ENCODE measurements around the gene CAPS. TPM values are rescaled to one million over a fixed set of nuclear protein-coding genes. Genes with fewer than 3 reads are reported as not detected.

Gene CAPS
- total RNA-seq, 1 donor, result 10.6 TPM

- Histone ChIP-seq H3K9me3 (ENCODE audit: low read depth, low read length) (no peaks in the 10 kb centered on the region), H3K27me3 (ENCODE audit: insufficient read depth, low read length) (no peaks in the 10 kb centered on the region)
These were observed 1.7 kb downstream of the CAPS start for GRCh38 chr19:5915782-5916165.

GRCh38 chr19:5916181-5916708 lies 2.2 kb downstream of the CAPS start:
- no peak overlapping the region for H3K4me3 ChIP-seq (ENCODE audit: low read length)
- H3K27me3 ChIP-seq (ENCODE audit: insufficient read depth, low read length), result no peaks in the 10 kb centered on the region
- no peaks in the 10 kb centered on the region for H3K9me3 ChIP-seq (ENCODE audit: low read depth, low read length)

More at GRCh38 chr19:5915782-5916165, 1.7 kb downstream of the CAPS start:
- H3K4me1 ChIP-seq (ENCODE audit: insufficient read depth, low read length), result no peaks in the 10 kb centered on the region
- H3K4me3 ChIP-seq (ENCODE audit: low read length), result no peak overlapping the region

DNA sequence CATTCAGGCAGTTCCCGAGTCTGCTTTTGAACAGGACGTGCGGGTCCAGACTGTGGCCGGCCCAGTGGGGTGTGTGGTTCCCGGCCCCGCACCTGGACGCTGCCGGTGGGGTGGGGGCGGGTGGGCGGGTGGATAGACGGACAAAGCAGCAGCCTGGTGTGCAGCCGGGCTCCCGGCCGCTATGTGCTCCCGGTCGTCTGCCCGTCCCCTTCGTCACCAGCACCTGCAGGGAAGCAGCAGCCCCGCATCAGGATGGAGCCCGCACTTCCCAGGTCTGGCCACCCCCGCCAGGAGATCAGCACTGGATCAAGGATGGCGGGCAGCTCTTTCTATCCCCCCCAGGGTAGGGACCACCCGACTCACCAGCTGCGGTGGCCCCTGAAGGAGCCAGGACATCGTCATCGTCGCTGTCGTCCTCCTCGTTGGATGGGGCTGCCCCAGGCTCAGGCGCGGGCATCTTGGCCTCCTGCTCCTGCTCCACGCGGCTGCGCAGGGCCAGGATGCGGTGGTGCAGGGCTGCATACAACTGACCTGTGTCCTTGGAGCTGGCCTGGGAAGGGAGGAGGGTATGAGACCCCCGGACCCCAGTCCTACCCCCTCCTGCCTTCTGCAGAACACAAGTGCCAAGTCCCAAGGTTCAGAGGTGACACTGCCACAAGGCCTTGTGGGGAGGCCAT lies 3.5 kb downstream of the CAPS start:
- Histone ChIP-seq H3K9me3 (ENCODE audit: low read depth, low read length) (no peaks in the 10 kb centered on the region), H3K27me3 (ENCODE audit: insufficient read depth, low read length) (no peaks in the 10 kb centered on the region), H3K4me3 (ENCODE audit: low read length) (no peak overlapping the region), H3K4me1 (ENCODE audit: insufficient read depth, low read length) (no peaks in the 10 kb centered on the region)

More at GRCh38 chr19:5916181-5916708, 2.2 kb downstream of the CAPS start:
- no peaks in the 10 kb centered on the region for H3K4me1 ChIP-seq (ENCODE audit: insufficient read depth, low read length)

- H3K4me1 ChIP-seq (ENCODE audit: insufficient read depth, low read length), result no peaks in the 10 kb centered on the region
- no peaks in the 10 kb centered on the region for H3K9me3 ChIP-seq (ENCODE audit: low read depth, low read length)
These were observed 4.5 kb downstream of the CAPS start for GRCh38 chr19:5918463-5919079.

DNA sequence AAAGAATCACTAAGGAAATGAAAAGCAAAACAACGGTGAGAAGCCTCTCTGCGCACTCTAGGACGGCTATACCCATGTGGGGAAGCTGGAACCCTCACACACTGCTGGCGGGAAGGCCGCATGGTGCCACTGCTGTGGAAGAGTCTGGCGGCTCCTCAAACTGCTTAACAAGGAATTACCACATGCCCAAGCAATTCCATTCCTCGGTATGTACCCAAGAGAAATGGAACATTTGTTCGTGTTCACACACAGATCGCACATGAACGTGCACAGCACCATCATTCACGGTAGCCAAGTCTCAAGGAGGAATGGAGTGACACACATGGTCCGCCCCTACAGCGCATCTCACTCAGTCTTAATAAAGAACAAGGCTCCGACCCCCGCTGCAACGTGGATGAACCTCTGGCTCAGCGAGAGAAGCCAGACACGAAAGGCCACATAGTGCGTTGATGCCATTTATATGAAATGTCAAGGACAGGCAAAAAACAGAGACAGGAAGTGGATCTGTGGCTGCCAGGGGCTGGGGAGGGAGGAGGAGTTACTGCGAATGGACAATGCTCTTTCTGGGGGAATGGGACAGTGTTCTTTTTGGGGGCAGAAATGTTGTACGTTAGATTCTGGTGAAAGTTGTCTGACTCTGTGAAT lies 7.6 kb downstream of the CAPS start:
- Histone ChIP-seq H3K27me3 (ENCODE audit: insufficient read depth, low read length) (no peaks in the 10 kb centered on the region), H3K4me3 (ENCODE audit: low read length) (no peak overlapping the region), H3K9me3 (ENCODE audit: low read depth, low read length) (no peaks in the 10 kb centered on the region), H3K4me1 (ENCODE audit: insufficient read depth, low read length) (no peaks in the 10 kb centered on the region)

More at GRCh38 chr19:5918463-5919079, 4.5 kb downstream of the CAPS start:
- Histone ChIP-seq H3K4me3 (ENCODE audit: low read length) (no peak overlapping the region), H3K27me3 (ENCODE audit: insufficient read depth, low read length) (no peaks in the 10 kb centered on the region)

DNA sequence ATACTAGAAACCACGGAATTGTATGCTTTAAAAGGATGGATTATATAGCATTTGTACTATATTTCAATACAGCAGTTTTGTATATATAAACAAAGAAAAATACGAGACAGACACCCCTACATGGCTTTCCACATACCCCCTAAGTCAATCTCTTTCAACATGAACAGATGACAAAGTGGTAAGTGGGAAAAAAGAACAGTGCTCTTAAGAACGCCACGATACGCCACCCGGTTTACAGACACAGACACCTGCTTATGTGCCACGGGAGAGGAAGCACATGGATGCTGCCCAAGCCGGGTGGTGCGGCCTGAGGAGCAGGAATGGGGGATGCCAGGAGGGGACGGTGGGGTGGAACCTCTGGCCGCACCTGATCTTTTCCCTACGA lies 8.1 kb downstream of the CAPS start:
- H3K4me3 ChIP-seq (ENCODE audit: low read length), result no peak overlapping the region
- H3K9me3 ChIP-seq (ENCODE audit: low read depth, low read length), result no peaks in the 10 kb centered on the region
- no peaks in the 10 kb centered on the region for H3K27me3 ChIP-seq (ENCODE audit: insufficient read depth, low read length)
- no peaks in the 10 kb centered on the region for H3K4me1 ChIP-seq (ENCODE audit: insufficient read depth, low read length)

- no peaks in the 10 kb centered on the region for H3K9me3 ChIP-seq (ENCODE audit: low read depth, low read length)
- no peak overlapping the region for H3K4me3 ChIP-seq (ENCODE audit: low read length)
- H3K4me1 ChIP-seq (ENCODE audit: insufficient read depth, low read length), result no peaks in the 10 kb centered on the region
- H3K27me3 ChIP-seq (ENCODE audit: insufficient read depth, low read length), result no peaks in the 10 kb centered on the region
These were observed 9.3 kb downstream of the CAPS start for GRCh38 chr19:5923356-5923755.

GRCh38 chr19:5925830-5926427 lies 11.9 kb downstream of the CAPS start:
- Histone ChIP-seq H3K4me1 (ENCODE audit: insufficient read depth, low read length) (no peaks in the 10 kb centered on the region), H3K4me3 (ENCODE audit: low read length) (no peak overlapping the region), H3K9me3 (ENCODE audit: low read depth, low read length) (no peaks in the 10 kb centered on the region), H3K27me3 (ENCODE audit: insufficient read depth, low read length) (no peaks in the 10 kb centered on the region)

DNA sequence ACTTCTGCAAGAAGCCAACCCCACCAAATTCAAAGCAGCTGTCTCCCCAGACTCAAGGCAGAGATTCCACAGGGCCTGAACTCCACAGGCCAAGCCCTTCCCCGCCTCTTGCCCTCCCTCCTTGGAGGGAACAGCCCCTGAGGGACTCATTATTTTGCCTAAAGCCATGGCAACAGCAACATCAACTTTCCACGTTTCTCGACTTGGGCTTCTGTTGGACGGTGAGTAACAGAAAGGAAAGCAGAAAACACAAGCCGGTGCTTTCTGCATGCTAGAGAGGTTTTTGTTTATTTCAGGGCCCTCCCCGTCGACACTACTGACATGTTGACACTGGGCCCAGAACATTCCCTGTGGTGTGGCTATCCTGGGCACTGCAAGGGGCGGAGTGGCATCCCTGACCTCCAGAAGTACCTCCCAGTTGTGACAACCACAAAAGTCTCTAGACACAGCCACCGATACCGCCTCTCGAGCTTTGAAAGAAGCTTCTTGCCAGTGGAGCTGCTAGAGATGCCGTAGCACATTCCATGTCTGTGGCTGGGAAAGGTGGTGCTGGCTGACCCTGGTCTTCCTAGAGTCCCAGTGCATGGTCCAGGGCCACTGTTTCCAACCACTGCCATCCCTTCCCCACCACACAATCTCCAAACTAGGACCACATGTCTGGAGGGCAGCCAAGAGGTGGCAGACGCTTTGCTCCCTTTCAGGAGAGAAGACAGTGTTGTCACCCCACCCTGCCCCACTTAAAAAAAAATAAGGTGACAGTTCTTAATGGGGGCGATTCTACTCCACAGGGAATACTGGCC lies 12.8 kb downstream of the CAPS start:
- no peaks in the 10 kb centered on the region for H3K27me3 ChIP-seq (ENCODE audit: insufficient read depth, low read length)
- H3K4me3 ChIP-seq (ENCODE audit: low read length), result no peak overlapping the region
- no peaks in the 10 kb centered on the region for H3K4me1 ChIP-seq (ENCODE audit: insufficient read depth, low read length)
- H3K9me3 ChIP-seq (ENCODE audit: low read depth, low read length), result no peaks in the 10 kb centered on the region

- no peak overlapping the region for H3K4me3 ChIP-seq (ENCODE audit: low read length)
- no peaks in the 10 kb centered on the region for H3K4me1 ChIP-seq (ENCODE audit: insufficient read depth, low read length)
- H3K27me3 ChIP-seq (ENCODE audit: insufficient read depth, low read length), result no peaks in the 10 kb centered on the region
- no peaks in the 10 kb centered on the region for H3K9me3 ChIP-seq (ENCODE audit: low read depth, low read length)
These were observed 13.4 kb downstream of the CAPS start for GRCh38 chr19:5927441-5927821.

DNA sequence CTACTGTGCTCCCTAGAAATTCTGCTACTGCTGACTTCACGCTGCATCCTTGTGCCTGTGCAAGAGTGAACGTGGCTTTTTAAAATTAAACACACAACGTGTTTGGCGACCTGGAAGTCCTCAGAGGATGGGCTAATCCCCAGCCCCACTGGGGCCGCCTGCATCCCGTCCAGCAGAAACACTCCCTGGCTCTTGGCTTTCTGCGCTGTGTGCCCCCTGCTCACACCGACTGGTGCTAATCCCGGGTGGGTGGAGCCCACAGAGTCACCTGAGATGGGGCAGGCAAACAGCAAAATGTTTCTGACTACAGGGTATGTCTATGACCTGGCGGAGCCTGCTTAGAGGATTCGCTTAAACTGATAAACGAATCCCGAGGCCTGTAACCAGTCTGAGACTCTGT lies 15.1 kb downstream of the CAPS start:
- Histone ChIP-seq H3K4me1 (ENCODE audit: insufficient read depth, low read length) (no peaks in the 10 kb centered on the region), H3K4me3 (ENCODE audit: low read length) (no peak overlapping the region), H3K27me3 (ENCODE audit: insufficient read depth, low read length) (no peaks in the 10 kb centered on the region), H3K9me3 (ENCODE audit: low read depth, low read length) (no peaks in the 10 kb centered on the region)

GRCh38 chr19:5929625-5930024 lies 15.6 kb downstream of the CAPS start:
- Histone ChIP-seq H3K4me1 (ENCODE audit: insufficient read depth, low read length) (no peaks in the 10 kb centered on the region), H3K9me3 (ENCODE audit: low read depth, low read length) (no peaks in the 10 kb centered on the region), H3K4me3 (ENCODE audit: low read length) (no peak overlapping the region), H3K27me3 (ENCODE audit: insufficient read depth, low read length) (no peaks in the 10 kb centered on the region)

GRCh38 chr19:5931251-5931650 lies 17.2 kb downstream of the CAPS start:
- Histone ChIP-seq H3K4me1 (ENCODE audit: insufficient read depth, low read length) (no peaks in the 10 kb centered on the region), H3K27me3 (ENCODE audit: insufficient read depth, low read length) (no peaks in the 10 kb centered on the region), H3K9me3 (ENCODE audit: low read depth, low read length) (no peaks in the 10 kb centered on the region), H3K4me3 (ENCODE audit: low read length) (no peak overlapping the region)

DNA sequence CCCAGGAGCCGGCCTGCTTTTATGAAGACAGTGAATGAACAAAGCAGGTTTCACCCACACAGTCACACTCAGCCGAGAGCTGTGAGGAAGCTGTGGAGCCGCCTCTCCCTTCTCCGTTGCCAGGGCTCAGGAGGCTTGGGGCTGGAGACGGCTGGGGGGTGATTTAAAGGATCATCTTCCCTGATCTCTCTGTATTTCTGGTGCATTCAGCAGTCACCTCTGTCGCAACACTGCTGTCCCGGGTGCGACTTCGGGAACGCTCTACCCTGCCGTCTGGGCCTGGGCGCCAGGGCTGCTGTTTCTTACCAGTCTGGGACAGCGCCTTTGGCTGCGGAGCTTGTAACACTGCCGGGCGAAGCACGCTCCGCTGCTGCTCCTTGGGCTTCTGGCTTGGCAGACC lies 18.1 kb downstream of the CAPS start:
- H3K9me3 ChIP-seq (ENCODE audit: low read depth, low read length), result no peaks in the 10 kb centered on the region
- H3K4me1 ChIP-seq (ENCODE audit: insufficient read depth, low read length), result no peaks in the 10 kb centered on the region
- no peaks in the 10 kb centered on the region for H3K27me3 ChIP-seq (ENCODE audit: insufficient read depth, low read length)
- H3K4me3 ChIP-seq (ENCODE audit: low read length), result no peak overlapping the region
